ENCODE measurements around the gene BSDC1.

Gene BSDC1

GRCh38 chr1:32393136-32393535 is 1.1 kb downstream of the BSDC1 start:
- DNase-seq = no peak

GRCh38 chr1:32392325-32392724 is 1.9 kb downstream of the BSDC1 start:
- DNase-seq = no peak

- no peak for DNase-seq
Measured at GRCh38 chr1:32390904-32391870, 3.1 kb downstream of the BSDC1 start.

GRCh38 chr1:32388641-32389040 is 5.6 kb downstream of the BSDC1 start:
- DNase-seq = no peak

- no peak for DNase-seq
Measured at GRCh38 chr1:32386676-32387392, 7.4 kb downstream of the BSDC1 start.

- no peak for DNase-seq
Measured at GRCh38 chr1:32380057-32380456, 14.2 kb downstream of the BSDC1 start.

- no peak for DNase-seq
Measured at GRCh38 chr1:32377541-32378220, 16.6 kb downstream of the BSDC1 start.

- no peak for DNase-seq
Measured at GRCh38 chr1:32376199-32376598, 18.0 kb downstream of the BSDC1 start.

- no peak for DNase-seq
Measured at GRCh38 chr1:32373996-32374592, 20.1 kb downstream of the BSDC1 start.

GRCh38 chr1:32372149-32372756 is 22.0 kb downstream of the BSDC1 start:
- DNase-seq = peak; percentile 15 to 36

- DNase-seq = no peak
Measured at GRCh38 chr1:32367912-32368635, 26.2 kb downstream of the BSDC1 start.

- no peak for DNase-seq
Measured at GRCh38 chr1:32365445-32365844, 28.8 kb downstream of the BSDC1 start.

- no peak for DNase-seq
Measured at GRCh38 chr1:32364836-32365235, 29.4 kb downstream of the BSDC1 start.

GRCh38 chr1:32363713-32364112 is 30.5 kb downstream of the BSDC1 start:
- no peak for DNase-seq

GRCh38 chr1:32362474-32363313 is 31.5 kb downstream of the BSDC1 start, which contains the start of the genes FAM229A and TSSK3:
Gene FAM229A, minus strand, starts transcription at chr1:32362485. Its CDS starts 394 bp downstream, at chr1:32362091.
Gene TSSK3, plus strand, starts transcription at chr1:32362539. Its CDS starts 163 bp downstream, at chr1:32362702.
- no peak for DNase-seq

GRCh38 chr1:32361674-32362473 is 32.4 kb downstream of the BSDC1 start:
- DNase-seq = peak; percentile 31 to 51

- DNase-seq = no peak
Measured at GRCh38 chr1:32361308-32361673, 33.0 kb downstream of the BSDC1 start.

- no peak for DNase-seq
Measured at GRCh38 chr1:32358435-32358834, 35.8 kb downstream of the BSDC1 start.

- no peak for DNase-seq
Measured at GRCh38 chr1:32357614-32358013, 36.6 kb downstream of the BSDC1 start.

- no peak for DNase-seq
Measured at GRCh38 chr1:32356478-32356877, 37.8 kb downstream of the BSDC1 start.
